Mesenchymal stem cell (in vitro differentiated cells and primary cell): Measurements from ENCODE around the gene BAHCC1.

ENCODE experiments used
- DNase-seq: peaks from one replicate; pipeline ENCODE4 v3.0.0-alpha.2; 2013
- H2AFZ ChIP-seq: one replicate; pipeline ENCODE4 v1.6.1; 2013; ENCODE audit warnings: low read depth, mild to moderate bottlenecking, control low read depth, inconsistent platforms, low read length, moderate library complexity
- H2AK5ac ChIP-seq: 2 replicates; pipeline ENCODE4 v1.6.1; 2013; ENCODE audit warnings: low read length, moderate library complexity, mild to moderate bottlenecking, inconsistent platforms; ENCODE audit not compliant: severe bottlenecking
- H2BK120ac ChIP-seq: one replicate; pipeline ENCODE4 v1.6.1; 2013; ENCODE audit warnings: low read depth, mild to moderate bottlenecking, inconsistent platforms, low read length, moderate library complexity
- H2BK12ac ChIP-seq, 2 experiments: one replicate each; pipeline ENCODE4 v1.6.1; 2013; ENCODE audit warnings: inconsistent platforms in 2 of 2, low read length in 2 of 2, mild to moderate bottlenecking in 2 of 2, moderate library complexity in 2 of 2, control low read depth in 1 of 2
- H2BK15ac ChIP-seq: one replicate; pipeline ENCODE4 v1.6.1; 2013; ENCODE audit warnings: mild to moderate bottlenecking, low read depth, inconsistent platforms; ENCODE audit not compliant: poor library complexity, severe bottlenecking
- H2BK5ac ChIP-seq: 2 replicates; pipeline ENCODE4 v1.6.1; 2013; ENCODE audit warnings: low read depth, mild to moderate bottlenecking, low read length, control low read depth, inconsistent platforms; ENCODE audit not compliant: poor library complexity, severe bottlenecking
- H3K14ac ChIP-seq, 2 experiments: one replicate each; pipeline ENCODE4 v1.6.1; 2013; ENCODE audit warnings: inconsistent platforms in 2 of 2, low read length in 2 of 2, control low read depth in 1 of 2, mild to moderate bottlenecking in 1 of 2, moderate library complexity in 1 of 2
- H3K18ac ChIP-seq, 2 experiments: one replicate each; pipeline ENCODE4 v1.6.1; 2013; ENCODE audit warnings: inconsistent platforms in 2 of 2, low read length in 2 of 2, control low read depth in 1 of 2, low read depth in 1 of 2, mild to moderate bottlenecking in 1 of 2
- H3K23ac ChIP-seq, 2 experiments: one replicate each; pipeline ENCODE4 v1.6.1; 2013; ENCODE audit warnings: inconsistent platforms in 2 of 2, low read length in 2 of 2, mild to moderate bottlenecking in 2 of 2, moderate library complexity in 2 of 2, control low read depth in 1 of 2
- H3K27ac ChIP-seq: 2 replicates; pipeline ENCODE4 v1.5.1; 2013; ENCODE audit warnings: mild to moderate bottlenecking, moderate library complexity, low read length, control low read depth, inconsistent platforms; ENCODE audit not compliant: poor library complexity, severe bottlenecking
- H3K27me3 ChIP-seq, 2 experiments: 2 replicates each; pipeline versions ENCODE4 v1.6.1 to v1.7.0; 2013; ENCODE audit warnings: low read length in 2 of 2, mild to moderate bottlenecking in 2 of 2, moderate library complexity in 2 of 2, control low read depth in 1 of 2, inconsistent platforms in 1 of 2; ENCODE audit not compliant: control insufficient read depth in 1 of 2, insufficient read depth in 1 of 2
- H3K36me3 ChIP-seq, 2 experiments: 2 replicates each; pipeline versions ENCODE4 v1.6.1 to v1.7.0; 2013; ENCODE audit warnings: low read length in 2 of 2, control low read depth in 1 of 2, inconsistent platforms in 1 of 2, low read depth in 1 of 2, mild to moderate bottlenecking in 1 of 2; ENCODE audit not compliant: insufficient read depth in 2 of 2, control insufficient read depth in 1 of 2
- H3K4ac ChIP-seq, 2 experiments: one replicate each; pipeline ENCODE4 v1.6.1; 2013; ENCODE audit warnings: inconsistent platforms in 2 of 2, low read length in 2 of 2, mild to moderate bottlenecking in 2 of 2, moderate library complexity in 2 of 2, control low read depth in 1 of 2, low read depth in 1 of 2
- H3K4me1 ChIP-seq: 2 replicates; pipeline ENCODE4 v1.6.1; 2013; ENCODE audit warnings: low read depth, low read length, control low read depth; ENCODE audit not compliant: control insufficient read depth, insufficient read depth
- H3K4me2 ChIP-seq: 2 replicates; pipeline ENCODE4 v1.6.1; 2013; ENCODE audit warnings: low read length, mild to moderate bottlenecking, inconsistent platforms; ENCODE audit not compliant: poor library complexity, severe bottlenecking
- H3K4me3 ChIP-seq, 2 experiments: 2 replicates each; pipeline versions ENCODE4 v1.5.1 to v1.7.0; 2013; ENCODE audit warnings: low read length in 2 of 2, mild to moderate bottlenecking in 2 of 2, control low read depth in 1 of 2, low read depth in 1 of 2; ENCODE audit not compliant: insufficient read depth in 1 of 2
- H3K79me1 ChIP-seq: replicated peaks from 2 replicates; pipeline ENCODE4 v1.6.1; 2013; ENCODE audit warnings: mild to moderate bottlenecking, control low read depth, low read length, inconsistent platforms; ENCODE audit not compliant: poor library complexity, severe bottlenecking
- H3K9ac ChIP-seq: 2 replicates; pipeline ENCODE4 v1.7.0; 2013; ENCODE audit warnings: mild to moderate bottlenecking, low read length, moderate library complexity
- H3K9me3 ChIP-seq: 2 replicates; pipeline ENCODE4 v1.7.0; 2013; ENCODE audit warnings: mild to moderate bottlenecking, low read length; ENCODE audit not compliant: control insufficient read depth
- H4K8ac ChIP-seq: one replicate; pipeline ENCODE4 v1.6.1; 2013; ENCODE audit warnings: inconsistent platforms, mild to moderate bottlenecking, low read length, moderate library complexity
- H4K91ac ChIP-seq: one replicate; pipeline ENCODE4 v1.6.1; 2013; ENCODE audit warnings: mild to moderate bottlenecking, low read length, inconsistent platforms
- WGBS: methylation state at CpG from one replicate; pipeline ENCODE4 v1.1.7; 2013; ENCODE audit warnings: mixed read lengths; 5-methylcytosine and 5-hydroxymethylcytosine counted together

Gene BAHCC1

DNA sequence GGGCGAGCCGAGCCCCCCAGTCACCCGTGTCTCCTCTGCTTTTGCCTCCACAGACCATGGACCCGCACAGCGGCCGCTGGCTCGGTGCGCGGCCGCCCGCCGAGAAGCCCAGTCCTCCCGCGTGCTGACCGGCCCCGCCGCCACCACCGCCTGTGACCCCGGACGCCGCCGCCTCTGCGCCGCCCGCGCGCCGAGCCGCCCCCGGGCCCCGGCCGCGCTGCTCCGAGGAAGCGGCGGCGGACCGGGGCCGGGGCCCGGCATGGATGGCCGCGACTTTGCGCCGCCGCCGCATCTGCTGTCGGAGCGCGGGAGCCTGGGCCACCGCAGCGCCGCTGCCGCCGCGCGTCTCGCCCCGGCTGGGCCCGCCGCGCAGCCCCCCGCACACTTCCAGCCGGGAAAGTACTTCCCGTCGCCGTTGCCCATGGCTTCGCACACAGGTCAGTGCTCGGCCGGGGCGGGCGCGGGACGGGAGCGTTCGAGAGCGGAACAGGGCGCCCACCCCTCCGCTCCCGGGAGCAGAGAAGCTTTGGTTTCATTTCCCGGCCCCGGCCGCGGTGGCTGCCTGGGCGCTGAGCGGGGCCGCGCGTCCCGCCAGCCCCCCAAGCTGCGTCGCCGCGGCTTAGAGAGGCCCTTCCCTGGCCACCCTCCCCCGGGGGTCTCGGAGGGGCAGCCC, 4.4 kb downstream of the BAHCC1 start:
- peaks cover 8% of the 10 kb centered on the region for H3K79me1 ChIP-seq
- H4K91ac ChIP-seq = peak overlapping the region; percentile 99
- peak overlapping the region; percentile 83 for H3K27ac ChIP-seq
- peak overlapping the region; percentile 100 for H2BK120ac ChIP-seq
- WGBS = under 1% methylated on average over 48 of the region's 95 CpGs
- H3K36me3 ChIP-seq = peaks cover 0 to 4% of the 10 kb centered on the region in 2 experiments
- peak overlapping the region; percentile 94 to 100 for H3K18ac ChIP-seq
- H3K23ac ChIP-seq = peak overlapping the region; percentile 79 to 97
- H2AFZ ChIP-seq = no peak overlapping the region
- peak overlapping the region; percentile 94 for H3K9ac ChIP-seq
- peak overlapping the region; percentile 79 to 83 for H3K4me3 ChIP-seq
- no peaks in the 10 kb centered on the region for H3K27me3 ChIP-seq
- peak overlapping the region; percentile 86 to 96 for H3K14ac ChIP-seq
- peak overlapping the region; percentile 91 for H3K4me2 ChIP-seq
- peak; percentile 59 for DNase-seq
- peak overlapping the region; percentile 98 for H2BK15ac ChIP-seq
- H2BK12ac ChIP-seq = peak overlapping the region; percentile 98 to 99
- no peaks in the 10 kb centered on the region for H3K9me3 ChIP-seq
- H3K4ac ChIP-seq = peak overlapping the region; percentile 98 to 100
- peak overlapping the region; percentile 96 for H2BK5ac ChIP-seq
- H2AK5ac ChIP-seq = no peak overlapping the region
- H4K8ac ChIP-seq = peak overlapping the region; percentile 98
- H3K4me1 ChIP-seq = peaks cover 33% of the 10 kb centered on the region

DNA sequence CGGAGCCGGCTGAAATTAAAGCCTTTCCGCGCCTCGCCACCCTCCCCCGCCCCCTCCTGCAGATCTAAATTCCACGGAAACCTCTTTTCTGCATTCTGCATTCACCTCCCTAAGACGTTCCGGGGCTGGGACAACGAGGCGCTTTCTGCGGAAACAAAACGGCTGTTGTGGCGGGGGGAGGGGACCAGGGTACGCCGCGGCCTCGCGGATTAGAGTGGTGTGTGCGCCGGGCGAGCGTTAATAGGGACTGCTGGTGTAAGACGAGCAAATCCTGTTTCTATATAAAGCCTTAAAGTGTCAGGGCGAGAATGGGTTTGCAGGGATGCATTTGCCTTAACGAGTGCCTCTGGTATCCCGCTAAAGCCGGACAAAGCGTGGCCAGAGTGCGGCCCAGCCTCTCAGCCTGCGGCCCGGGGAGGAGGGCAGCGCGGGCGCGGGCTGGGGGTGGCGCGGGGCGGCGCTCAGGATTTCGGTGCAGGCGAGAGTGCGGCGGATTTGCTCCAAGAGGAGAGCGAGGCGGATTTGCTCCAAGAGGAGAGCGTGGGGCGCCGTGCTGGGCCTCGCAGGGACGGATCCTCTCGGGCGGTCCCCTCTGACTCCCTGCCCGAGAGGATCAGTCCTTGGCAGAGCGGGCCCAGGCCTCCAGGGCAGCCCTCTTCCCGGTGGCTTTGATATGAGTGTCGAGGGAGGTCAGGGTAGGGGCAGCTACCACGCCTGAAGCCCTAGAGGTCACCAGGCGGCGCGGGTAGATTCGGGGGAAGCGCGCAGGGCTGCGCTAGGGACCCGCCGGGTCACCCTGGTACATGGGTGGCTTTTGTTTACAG, 5.1 kb downstream of the BAHCC1 start:
- Histone ChIP-seq H3K4me3 (peak overlapping the region; percentile 79 to 83), H3K14ac (peak overlapping the region; percentile 86 to 96), H2AK5ac (peak overlapping the region; percentile 70), H3K4me2 (peak overlapping the region; percentile 91), H2BK12ac (peak overlapping the region; percentile 99 to 100), H3K18ac (peak overlapping the region; percentile 94 to 100), H3K23ac (peak overlapping the region; percentile 97 to 98), H4K91ac (peak overlapping the region; percentile 99), H3K27ac (peak overlapping the region; percentile 83), H2AFZ (no peak overlapping the region), H3K4ac (peak overlapping the region; percentile 98 to 100), H3K79me1 (peaks cover 8% of the 10 kb centered on the region), H3K36me3 (peaks cover 0 to 4% of the 10 kb centered on the region in 2 experiments), H2BK120ac (peak overlapping the region; percentile 100), H4K8ac (peak overlapping the region; percentile 98), H2BK15ac (peak overlapping the region; percentile 98), H3K9me3 (no peaks in the 10 kb centered on the region), H2BK5ac (peak overlapping the region; percentile 96), H3K4me1 (peaks cover 35% of the 10 kb centered on the region), H3K9ac (peak overlapping the region; percentile 94), H3K27me3 (no peaks in the 10 kb centered on the region)
- DNase-seq = peak; percentile 77
- under 1% methylated on average over 58 of the region's 67 CpGs for WGBS

DNA sequence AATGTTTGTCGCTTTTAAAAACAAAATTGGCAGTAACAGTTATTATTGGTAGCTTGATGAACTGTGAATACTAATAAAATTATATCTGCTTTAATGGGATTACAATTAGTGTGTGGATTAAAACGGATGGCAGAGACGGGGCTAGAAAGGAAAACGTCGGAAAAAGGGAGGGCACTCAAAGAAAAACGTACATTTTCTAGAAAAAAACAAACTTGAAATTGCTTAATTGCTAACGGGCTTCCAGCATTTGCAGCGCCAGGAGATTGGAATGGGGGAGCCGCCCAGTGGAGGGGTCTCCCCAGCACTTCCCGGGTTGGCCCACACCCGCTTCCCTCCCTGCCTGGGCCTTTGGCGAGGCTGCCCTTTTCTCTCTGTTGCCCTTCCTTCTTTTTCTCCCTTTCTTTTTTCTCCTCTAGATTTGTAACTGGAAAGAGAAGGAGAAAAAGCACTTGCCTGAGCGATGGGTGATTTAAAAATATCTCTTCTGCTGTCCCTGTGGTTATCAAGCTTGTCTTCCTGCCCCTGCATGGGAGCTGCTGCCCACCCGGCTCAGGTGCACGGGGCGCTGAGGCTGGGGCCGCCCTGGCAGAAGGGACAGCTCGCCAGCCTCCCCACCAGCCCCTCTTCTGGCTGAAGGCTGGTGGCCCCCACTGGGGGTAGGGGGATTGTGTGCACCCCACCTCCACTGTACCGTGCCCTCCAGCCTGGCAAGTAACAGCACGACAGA, 5.9 kb downstream of the BAHCC1 start:
- peaks cover 0 to 4% of the 10 kb centered on the region in 2 experiments for H3K36me3 ChIP-seq
- peak overlapping the region; percentile 62 to 92 for H3K14ac ChIP-seq
- H2BK5ac ChIP-seq = peak overlapping the region; percentile 96
- peak overlapping the region; percentile 100 for H2BK120ac ChIP-seq
- H3K4ac ChIP-seq = peak overlapping the region; percentile 98 to 99
- peaks cover 43% of the 10 kb centered on the region for H3K4me1 ChIP-seq
- H3K27ac ChIP-seq = peak overlapping the region; percentile 83
- peaks cover 12% of the 10 kb centered on the region for H3K79me1 ChIP-seq
- peak overlapping the region; percentile 78 for H2BK15ac ChIP-seq
- H2BK12ac ChIP-seq = peak overlapping the region; percentile 98 to 100
- WGBS = 26% methylated on average over 17 of the region's 20 CpGs
- peak overlapping the region; percentile 94 for H3K9ac ChIP-seq
- peak overlapping the region; percentile 91 for H3K4me2 ChIP-seq
- no peak overlapping the region for H2AFZ ChIP-seq
- peak overlapping the region; percentile 35 to 83 for H3K4me3 ChIP-seq
- H4K91ac ChIP-seq = peak overlapping the region; percentile 99
- peak overlapping the region; percentile 94 for H4K8ac ChIP-seq
- peak overlapping the region; percentile 93 to 98 for H3K18ac ChIP-seq
- no peaks in the 10 kb centered on the region for H3K27me3 ChIP-seq
- H3K9me3 ChIP-seq = no peaks in the 10 kb centered on the region
- H2AK5ac ChIP-seq = peak overlapping the region; percentile 82
- peak; percentile 54 for DNase-seq
- H3K23ac ChIP-seq = peak overlapping the region; percentile 51 to 75
